ENCODE results near the gene ACKR3.

The ACKR3 gene

DNA sequence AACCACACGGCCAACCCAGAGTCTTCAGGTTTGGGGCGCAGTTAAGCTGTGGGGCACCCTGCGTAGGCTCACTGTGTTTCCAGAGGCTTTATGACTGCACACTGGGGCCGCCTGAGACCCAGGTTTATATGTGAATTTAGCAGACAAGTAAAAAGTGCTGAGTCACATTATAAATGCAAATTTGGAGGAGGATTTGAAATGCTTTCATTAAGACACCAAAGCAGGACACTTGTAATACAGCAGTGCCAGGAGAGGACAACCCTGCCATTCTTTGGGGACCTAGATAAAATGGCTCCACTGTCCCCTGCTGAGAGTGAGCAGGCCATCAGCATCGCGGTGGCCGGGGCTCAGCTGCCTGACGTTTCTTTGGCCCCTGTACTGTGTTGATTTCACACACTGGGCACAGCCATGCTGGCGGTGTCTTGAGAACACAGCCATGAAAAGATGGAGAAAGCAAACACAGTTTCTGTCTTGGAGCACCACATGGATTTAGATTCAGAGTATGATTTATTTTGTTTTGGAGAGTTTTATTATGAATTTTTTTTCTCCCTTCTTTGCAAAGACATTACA, 10.2 kb downstream of the ACKR3 start:
- ChIA-PET POLR2A (ENCODE audit: low non-redundant PET) (no interaction called here), CTCF (interaction anchor here (0.6 kb wide), 1 partner anchor 23 kb away, joined by 3 read pairs; no protein-coding TSS in a partner anchor)
- no peak overlapping the region for H3K27ac ChIP-seq
- TF ChIP-seq, protein P1, sequence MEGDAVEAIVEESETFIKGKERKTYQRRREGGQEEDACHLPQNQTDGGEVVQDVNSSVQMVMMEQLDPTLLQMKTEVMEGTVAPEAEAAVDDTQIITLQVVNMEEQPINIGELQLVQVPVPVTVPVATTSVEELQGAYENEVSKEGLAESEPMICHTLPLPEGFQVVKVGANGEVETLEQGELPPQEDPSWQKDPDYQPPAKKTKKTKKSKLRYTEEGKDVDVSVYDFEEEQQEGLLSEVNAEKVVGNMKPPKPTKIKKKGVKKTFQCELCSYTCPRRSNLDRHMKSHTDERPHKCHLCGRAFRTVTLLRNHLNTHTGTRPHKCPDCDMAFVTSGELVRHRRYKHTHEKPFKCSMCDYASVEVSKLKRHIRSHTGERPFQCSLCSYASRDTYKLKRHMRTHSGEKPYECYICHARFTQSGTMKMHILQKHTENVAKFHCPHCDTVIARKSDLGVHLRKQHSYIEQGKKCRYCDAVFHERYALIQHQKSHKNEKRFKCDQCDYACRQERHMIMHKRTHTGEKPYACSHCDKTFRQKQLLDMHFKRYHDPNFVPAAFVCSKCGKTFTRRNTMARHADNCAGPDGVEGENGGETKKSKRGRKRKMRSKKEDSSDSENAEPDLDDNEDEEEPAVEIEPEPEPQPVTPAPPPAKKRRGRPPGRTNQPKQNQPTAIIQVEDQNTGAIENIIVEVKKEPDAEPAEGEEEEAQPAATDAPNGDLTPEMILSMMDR (conservative IDR thresholded peaks at IDR 0.05; ENCODE audit: low read depth): no peak
- no peak for DNase-seq (ENCODE audit: low spot score)

DNA sequence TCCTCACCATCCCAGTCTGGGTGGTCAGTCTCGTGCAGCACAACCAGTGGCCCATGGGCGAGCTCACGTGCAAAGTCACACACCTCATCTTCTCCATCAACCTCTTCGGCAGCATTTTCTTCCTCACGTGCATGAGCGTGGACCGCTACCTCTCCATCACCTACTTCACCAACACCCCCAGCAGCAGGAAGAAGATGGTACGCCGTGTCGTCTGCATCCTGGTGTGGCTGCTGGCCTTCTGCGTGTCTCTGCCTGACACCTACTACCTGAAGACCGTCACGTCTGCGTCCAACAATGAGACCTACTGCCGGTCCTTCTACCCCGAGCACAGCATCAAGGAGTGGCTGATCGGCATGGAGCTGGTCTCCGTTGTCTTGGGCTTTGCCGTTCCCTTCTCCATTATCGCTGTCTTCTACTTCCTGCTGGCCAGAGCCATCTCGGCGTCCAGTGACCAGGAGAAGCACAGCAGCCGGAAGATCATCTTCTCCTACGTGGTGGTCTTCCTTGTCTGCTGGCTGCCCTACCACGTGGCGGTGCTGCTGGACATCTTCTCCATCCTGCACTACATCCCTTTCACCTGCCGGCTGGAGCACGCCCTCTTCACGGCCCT, 11.2 kb downstream of the ACKR3 start:
- H3K27ac ChIP-seq: no peak overlapping the region
- ChIA-PET CTCF (no interaction called here), POLR2A (ENCODE audit: low non-redundant PET) (no interaction called here)
- TF ChIP-seq, protein P1 (conservative IDR thresholded peaks at IDR 0.05; ENCODE audit: low read depth): no peak
- DNase-seq (ENCODE audit: low spot score): no peak

DNA sequence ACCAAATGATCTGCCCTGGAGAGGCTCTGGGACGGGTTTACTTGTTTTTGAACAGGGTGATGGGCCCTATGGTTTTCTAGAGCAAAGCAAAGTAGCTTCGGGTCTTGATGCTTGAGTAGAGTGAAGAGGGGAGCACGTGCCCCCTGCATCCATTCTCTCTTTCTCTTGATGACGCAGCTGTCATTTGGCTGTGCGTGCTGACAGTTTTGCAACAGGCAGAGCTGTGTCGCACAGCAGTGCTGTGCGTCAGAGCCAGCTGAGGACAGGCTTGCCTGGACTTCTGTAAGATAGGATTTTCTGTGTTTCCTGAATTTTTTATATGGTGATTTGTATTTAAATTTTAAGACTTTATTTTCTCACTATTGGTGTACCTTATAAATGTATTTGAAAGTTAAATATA, 11.9 kb downstream of the ACKR3 start:
- no peak for DNase-seq (ENCODE audit: low spot score)
- TF ChIP-seq, protein P1 (conservative IDR thresholded peaks at IDR 0.05; ENCODE audit: low read depth): no peak
- no peak overlapping the region for H3K27ac ChIP-seq
- ChIA-PET POLR2A (ENCODE audit: low non-redundant PET) (no interaction called here), CTCF (no interaction called here)

DNA sequence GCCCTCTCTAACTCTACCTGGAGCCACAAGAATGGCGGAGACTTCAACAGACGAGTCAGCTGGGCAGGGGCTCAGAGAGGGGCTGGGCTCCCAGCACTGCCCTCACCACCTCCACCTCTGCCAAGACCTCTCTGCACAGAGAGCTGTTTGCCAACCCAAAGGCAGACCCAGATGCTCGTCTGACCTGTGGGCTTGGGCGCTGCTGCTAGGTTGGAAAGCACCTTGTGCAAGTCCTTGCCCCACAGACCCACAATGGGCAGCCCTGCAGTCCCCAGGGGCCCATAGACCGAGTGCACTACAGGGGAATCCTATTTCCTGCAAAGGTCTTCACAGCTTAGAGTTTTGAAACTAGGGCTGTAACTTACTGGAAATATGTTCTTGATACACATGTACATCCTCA, 13.3 kb downstream of the ACKR3 start:
- CTCF ChIA-PET: interaction anchor here (0.7 kb wide), 1 partner anchor 442 kb away, joined by 3 read pairs; no protein-coding TSS in a partner anchor
- no peak for DNase-seq (ENCODE audit: low spot score)
- no peak overlapping the region for H3K27ac ChIP-seq
- POLR2A ChIA-PET (ENCODE audit: low non-redundant PET): no interaction called here
- TF ChIP-seq, protein P1 (conservative IDR thresholded peaks at IDR 0.05; ENCODE audit: low read depth): no peak

DNA sequence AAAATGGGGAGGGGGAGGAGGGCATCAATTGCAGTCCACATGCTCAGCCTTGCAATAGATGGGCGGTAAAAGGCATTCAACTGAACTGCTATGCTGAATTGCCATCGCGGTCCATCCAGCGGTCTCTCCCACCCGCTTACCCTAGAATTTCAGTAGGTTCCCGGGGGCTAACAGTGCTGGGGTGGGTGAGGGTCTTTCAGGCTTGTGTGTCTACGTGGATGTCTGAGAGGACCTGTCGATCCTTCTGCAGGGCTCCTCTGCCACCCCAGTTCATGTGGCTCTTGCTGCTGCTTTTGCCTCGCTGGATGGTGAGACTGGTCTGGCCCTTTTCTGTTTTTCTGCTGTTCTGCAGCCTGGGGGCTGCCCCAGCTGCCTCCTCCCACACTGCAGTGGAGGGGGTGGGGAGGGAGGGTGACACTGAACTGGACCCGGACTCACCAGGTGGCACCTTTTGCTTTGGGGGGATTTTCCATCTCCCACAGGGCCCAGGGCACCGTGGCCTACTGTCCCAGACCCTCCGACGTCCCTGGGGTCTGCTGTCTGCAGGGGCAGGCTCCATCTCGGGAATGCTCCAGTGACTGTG, 14.1 kb downstream of the ACKR3 start:
- CTCF ChIA-PET: interaction anchor here (0.6 kb wide), 1 partner anchor 27 kb away, joined by 3 read pairs; no protein-coding TSS in a partner anchor
- H3K27ac ChIP-seq: no peak overlapping the region
- POLR2A ChIA-PET (ENCODE audit: low non-redundant PET): no interaction called here
- no peak for DNase-seq (ENCODE audit: low spot score)
- TF ChIP-seq, protein P1 (conservative IDR thresholded peaks at IDR 0.05; ENCODE audit: low read depth): no peak

DNA sequence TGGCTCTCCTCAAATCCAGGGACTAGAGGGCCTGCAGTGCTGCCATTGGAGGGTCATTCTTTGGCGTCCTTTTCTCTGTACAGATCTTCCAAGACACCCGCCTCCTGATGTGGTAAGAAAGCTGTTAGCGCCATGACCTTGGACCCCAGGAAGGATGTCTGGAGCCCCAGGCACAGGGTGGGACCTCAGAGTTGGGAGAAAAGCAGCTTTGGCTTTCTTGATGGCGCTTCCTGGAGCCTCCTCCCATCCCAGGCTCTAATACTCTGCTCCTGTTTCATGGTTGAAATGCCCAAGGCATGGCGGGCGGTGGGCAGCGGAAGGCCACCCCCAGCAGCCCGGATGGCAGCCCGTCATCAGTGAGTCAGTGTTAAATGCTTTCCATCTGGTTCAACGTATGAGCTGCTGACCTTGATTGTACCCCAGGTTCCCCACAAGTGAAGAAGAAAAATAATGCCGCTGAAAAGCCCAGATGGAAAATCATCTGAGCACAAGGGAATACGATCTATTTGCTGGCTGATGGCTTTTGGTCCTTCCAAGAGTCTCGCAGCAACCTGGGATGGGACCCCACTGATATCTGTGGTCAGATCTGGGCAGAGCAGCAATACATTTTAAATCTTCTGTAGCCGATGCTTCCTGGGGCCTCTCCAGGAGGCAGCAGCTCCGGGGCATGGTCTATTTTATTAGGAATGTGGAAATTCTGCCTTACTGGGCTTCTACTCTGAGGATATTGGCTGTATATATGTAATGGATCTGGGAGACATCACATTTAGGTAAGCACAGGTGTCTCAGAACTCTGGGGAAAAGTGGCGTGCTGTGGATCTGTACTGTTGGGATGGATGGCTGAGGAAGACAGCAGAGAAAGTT, 15.1 kb downstream of the ACKR3 start:
- H3K27ac ChIP-seq: no peak overlapping the region
- no peak for DNase-seq (ENCODE audit: low spot score)
- TF ChIP-seq, protein P1 (conservative IDR thresholded peaks at IDR 0.05; ENCODE audit: low read depth): no peak
- POLR2A ChIA-PET (ENCODE audit: low non-redundant PET): interaction anchor here (0.6 kb wide), 1 partner anchor 16 kb away, joined by 3 read pairs; no protein-coding TSS in a partner anchor
- CTCF ChIA-PET: interaction anchor here (0.6 kb wide), 1 partner anchor 814 kb away, joined by 3 read pairs; no protein-coding TSS in a partner anchor
